Measurements from ENCODE around the gene TAS2R4. TPM values are rescaled to one million over a fixed set of nuclear protein-coding genes. Genes with fewer than 3 reads are reported as not detected.
"Not testable (repeated sequence)": the region's sequence is repeated elsewhere in the genome, so short reads cannot be mapped to it uniquely, and the experiment has no call there.

TAS2R4 gene
- total and polyA plus RNA-seq, 2 of the 8 experiments (the other 6 are each of a cell fraction or from before 2014, with no cell fraction given): 0.88 to 1.3 TPM

DNA sequence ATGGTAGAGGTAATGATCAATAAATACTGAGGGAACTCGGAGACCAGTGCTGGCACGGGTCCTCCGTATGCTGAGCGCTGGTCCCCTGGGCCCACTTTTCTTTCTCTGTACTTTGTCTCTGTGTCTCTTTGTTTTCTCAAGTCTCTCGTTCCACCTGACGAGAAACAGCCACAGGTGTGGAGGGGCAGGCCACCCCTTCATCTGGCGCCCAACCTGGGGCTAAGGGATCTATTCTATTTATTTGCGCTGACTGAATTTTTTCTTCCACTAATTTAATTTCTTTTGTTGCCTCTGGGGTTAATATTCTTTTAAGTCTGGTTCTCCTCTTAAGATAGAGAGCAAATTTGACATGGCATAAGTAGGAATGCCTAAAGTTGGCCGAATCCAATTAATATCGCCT, 24.6 kb upstream of the TAS2R4 start:
- H2BK5ac ChIP-seq (ENCODE audit: low read depth, low read length); H3K27ac ChIP-seq (ENCODE audit: low read depth, low read length); H3K79me2 ChIP-seq (ENCODE audit: control insufficient read depth in 1 of 2, insufficient read depth in 2 of 2, low read length in 2 of 2); H3K4me1 ChIP-seq (replicated peaks in 1 of 4; ENCODE audit: control insufficient read depth in 3 of 4, insufficient read depth in 4 of 4, low read length in 3 of 4); H2BK15ac ChIP-seq (ENCODE audit: low read length); H3K23ac ChIP-seq (ENCODE audit: insufficient read length); H3K79me1 ChIP-seq (ENCODE audit: low read depth, low read length); H3K9ac ChIP-seq (replicated peaks in 1 of 4; ENCODE audit: extremely low read depth in 1 of 4, low read depth in 3 of 4, low read length in 3 of 4); H3K27me3 ChIP-seq (replicated peaks in 1 of 4; ENCODE audit: control insufficient read depth in 3 of 4, extremely low read depth in 1 of 4, insufficient read depth in 3 of 4, low read length in 3 of 4); H3K14ac ChIP-seq (ENCODE audit: insufficient read length); H3K56ac ChIP-seq (replicated peaks; ENCODE audit: insufficient read length, low read depth, low read length); H4K91ac ChIP-seq (replicated peaks; ENCODE audit: insufficient read length, low read length); H2BK20ac ChIP-seq (ENCODE audit: low read length); H2BK120ac ChIP-seq (replicated peaks; ENCODE audit: low read depth, low read length); CTCF ChIA-PET (ENCODE audit: partially characterized antibody); DNase-seq (ENCODE audit: low read depth in 1 of 2, low spot score in 2 of 2); FAIRE-seq; H3K4me2 ChIP-seq (ENCODE audit: insufficient read depth in 1 of 2, low read depth in 2 of 2, low read length in 2 of 2); H3K4ac ChIP-seq (replicated peaks; ENCODE audit: insufficient read length, low read depth, low read length); H4K20me1 ChIP-seq (replicated peaks in 1 of 2; ENCODE audit: control insufficient read depth in 1 of 2, insufficient read depth in 2 of 2, low read length in 2 of 2); H3K18ac ChIP-seq (ENCODE audit: extremely low read depth, low read length); POLR2A ChIA-PET (ENCODE audit: partially characterized antibody); H3K23me2 ChIP-seq (ENCODE audit: low read depth, low read length); H4K8ac ChIP-seq (ENCODE audit: extremely low read depth, insufficient read depth, low read length); H2BK12ac ChIP-seq (ENCODE audit: low read depth, low read length); H2AFZ ChIP-seq (ENCODE audit: low read length); H4K5ac ChIP-seq (ENCODE audit: insufficient read length, low read depth, low read length); H2AK5ac ChIP-seq (ENCODE audit: low read depth, low read length): not testable (repeated sequence)
- 96% methylated on average over 10 of the region's 10 CpGs; no CpG with 5 or more reads in 1 of the 2 experiments for WGBS, 2 experiments (ENCODE audit: extremely low coverage in 1 of 2, insufficient coverage in 1 of 2, insufficient read length in 1 of 2, insufficient replicate concordance in 2 of 2, low coverage in 1 of 2, low lambda C conversion rate in 2 of 2, missing lambda C conversion rate in 1 of 2)
- Histone ChIP-seq H3K4me3 (ENCODE audit: extremely low read depth in 1 of 4, insufficient read depth in 2 of 4, low read depth in 3 of 4, low read length in 4 of 4) (peak overlapping the region in 1 of 4 experiments; percentile 12; a peak in 1 of 8 replicates), H3K36me3 (ENCODE audit: control insufficient read depth in 2 of 4, insufficient read depth in 4 of 4, low read length in 3 of 4) (peaks cover 16 to 77% (median 50%) of the 10 kb centered on the region in 4 experiments), H3K9me3 (ENCODE audit: insufficient read depth in 2 of 2, low read depth in 1 of 2, low read length in 1 of 2) (peaks cover 23 to 26% of the 10 kb centered on the region in 2 experiments)
